HL-60/S4 treated with phorbol 12-myristate 13-acetate at 8.2 ng/mL for 4 days and 3 days (cell line): ENCODE measurements around the gene LRBA.

Experiments
- in situ Hi-C: fragments of 300-500 bp; cut with MboI; formaldehyde crosslinking; loops from 2 replicates; pipeline ENCODE4 v1.15.0; 2022; ENCODE audit warnings: low sequenced_read_pairs

Gene LRBA

GRCh38 chr4:150308824-150309472 is 706.1 kb downstream of the LRBA start:
- in situ Hi-C loops = no loop called here

- in situ Hi-C loops = no loop called here
Observed at GRCh38 chr4:150306719-150307118, 708.4 kb downstream of the LRBA start.

- in situ Hi-C loops = no loop called here
Observed at GRCh38 chr4:150305995-150306394, 709.1 kb downstream of the LRBA start.

GRCh38 chr4:150302553-150302952 is 712.5 kb downstream of the LRBA start:
- in situ Hi-C loops = no loop called here

GRCh38 chr4:150299816-150300215 is 715.3 kb downstream of the LRBA start:
- in situ Hi-C loops = loop anchor here (25.0 kb wide), 1 partner anchor 562 kb away; no protein-coding TSS in a partner anchor

GRCh38 chr4:150297861-150298474 is 717.1 kb downstream of the LRBA start:
- in situ Hi-C loops = loop anchor here (25.0 kb wide), 1 partner anchor 564 kb away; no protein-coding TSS in a partner anchor

GRCh38 chr4:150289881-150290280 is 725.2 kb downstream of the LRBA start:
- in situ Hi-C loops = loop anchor here (25.0 kb wide), 1 partner anchor 572 kb away; no protein-coding TSS in a partner anchor

- in situ Hi-C loops = loop anchor here (25.0 kb wide), 1 partner anchor 573 kb away; no protein-coding TSS in a partner anchor
Observed at GRCh38 chr4:150289198-150289597, 725.9 kb downstream of the LRBA start.

GRCh38 chr4:150286656-150287055 is 728.4 kb downstream of the LRBA start:
- in situ Hi-C loops = loop anchor here (25.0 kb wide), 1 partner anchor 576 kb away; no protein-coding TSS in a partner anchor

GRCh38 chr4:150283689-150284088 is 731.4 kb downstream of the LRBA start:
- in situ Hi-C loops = loop anchor here (25.0 kb wide), 1 partner anchor 579 kb away; no protein-coding TSS in a partner anchor

- in situ Hi-C loops = loop anchor here (25.0 kb wide), 1 partner anchor 581 kb away; no protein-coding TSS in a partner anchor
Observed at GRCh38 chr4:150280975-150281374, 734.1 kb downstream of the LRBA start.

GRCh38 chr4:150280081-150280895 is 734.8 kb downstream of the LRBA start:
- in situ Hi-C loops = loop anchor here (25.0 kb wide), 1 partner anchor 582 kb away; no protein-coding TSS in a partner anchor

GRCh38 chr4:150278206-150278605 is 736.9 kb downstream of the LRBA start:
- in situ Hi-C loops = loop anchor here (25.0 kb wide), 1 partner anchor 584 kb away; no protein-coding TSS in a partner anchor

GRCh38 chr4:150268444-150268843 is 746.6 kb downstream of the LRBA start:
- in situ Hi-C loops = no loop called here

GRCh38 chr4:150265806-150266205 is 749.3 kb downstream of the LRBA start:
- in situ Hi-C loops = no loop called here

- in situ Hi-C loops = no loop called here
Observed at GRCh38 chr4:150264595-150265161, 750.4 kb downstream of the LRBA start.

- in situ Hi-C loops = no loop called here
Observed at GRCh38 chr4:150262611-150263010, 752.5 kb downstream of the LRBA start.

- in situ Hi-C loops = no loop called here
Observed at GRCh38 chr4:150261571-150261970, 753.5 kb downstream of the LRBA start.

- in situ Hi-C loops = no loop called here
Observed at GRCh38 chr4:150259861-150260567, 755.1 kb downstream of the LRBA start.

GRCh38 chr4:150258569-150258968 is 756.5 kb downstream of the LRBA start:
- in situ Hi-C loops = no loop called here
